Body of pancreas (tissue), 4 donors: ENCODE measurements around the gene ZNF189.

Experiments used
- POLR2A ChIP-seq, 3 donors: fragments of 450-650 bp; IDR thresholded peaks; one replicate each; pipeline ENCODE4 v1.6.1; 2016; ENCODE audit warnings: antibody characterized with exemption in 3 of 3, mild to moderate bottlenecking in 2 of 3
- TF ChIP-seq, protein P1 (sequence below), 7 experiments: fragments of 450-650 bp in 4 of 7; fragments of 200-600 bp in 3 of 7; sonication (generic) in 3 of 7; IDR thresholded peaks; one replicate each; pipeline ENCODE4 v1.5.1; 2016 to 2019; ENCODE audit warnings: antibody characterized with exemption in 7 of 7

DNA sequence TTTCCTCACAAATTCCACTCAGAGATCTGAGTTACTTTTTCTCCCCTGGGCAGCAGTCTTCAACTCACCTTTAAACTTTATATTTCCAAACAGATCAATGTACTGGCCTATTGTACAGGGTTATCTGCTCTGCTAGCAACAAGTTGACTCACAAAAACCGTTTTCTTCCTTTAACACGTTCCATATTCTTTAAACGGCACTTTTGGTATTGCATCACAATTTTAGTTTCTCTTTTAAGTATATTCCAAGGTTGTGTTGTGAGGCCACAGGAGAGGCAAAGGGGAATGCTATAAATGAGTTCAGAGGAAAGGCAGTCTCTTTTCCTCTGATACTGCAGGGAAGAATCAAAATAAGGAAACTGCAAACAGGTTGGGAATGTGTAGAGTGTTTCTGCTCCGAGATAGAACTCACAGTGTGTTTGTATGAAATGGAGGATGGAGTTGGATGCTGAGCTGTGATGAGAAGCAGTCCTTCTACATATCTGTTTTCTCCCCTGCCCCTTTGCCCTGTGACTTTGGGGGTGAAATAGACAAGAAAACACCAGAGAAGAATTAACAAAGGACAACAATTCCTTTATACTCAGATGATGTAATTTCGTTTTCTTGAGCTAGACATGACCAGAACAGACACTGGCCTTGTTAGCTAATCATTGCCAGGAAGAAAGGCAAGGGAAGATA, 46.8 kb downstream of the ZNF189 start:
- TF ChIP-seq, protein P1, sequence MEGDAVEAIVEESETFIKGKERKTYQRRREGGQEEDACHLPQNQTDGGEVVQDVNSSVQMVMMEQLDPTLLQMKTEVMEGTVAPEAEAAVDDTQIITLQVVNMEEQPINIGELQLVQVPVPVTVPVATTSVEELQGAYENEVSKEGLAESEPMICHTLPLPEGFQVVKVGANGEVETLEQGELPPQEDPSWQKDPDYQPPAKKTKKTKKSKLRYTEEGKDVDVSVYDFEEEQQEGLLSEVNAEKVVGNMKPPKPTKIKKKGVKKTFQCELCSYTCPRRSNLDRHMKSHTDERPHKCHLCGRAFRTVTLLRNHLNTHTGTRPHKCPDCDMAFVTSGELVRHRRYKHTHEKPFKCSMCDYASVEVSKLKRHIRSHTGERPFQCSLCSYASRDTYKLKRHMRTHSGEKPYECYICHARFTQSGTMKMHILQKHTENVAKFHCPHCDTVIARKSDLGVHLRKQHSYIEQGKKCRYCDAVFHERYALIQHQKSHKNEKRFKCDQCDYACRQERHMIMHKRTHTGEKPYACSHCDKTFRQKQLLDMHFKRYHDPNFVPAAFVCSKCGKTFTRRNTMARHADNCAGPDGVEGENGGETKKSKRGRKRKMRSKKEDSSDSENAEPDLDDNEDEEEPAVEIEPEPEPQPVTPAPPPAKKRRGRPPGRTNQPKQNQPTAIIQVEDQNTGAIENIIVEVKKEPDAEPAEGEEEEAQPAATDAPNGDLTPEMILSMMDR (IDR thresholded peaks at IDR 0.05) = no peak
- TF ChIP-seq POLR2A (IDR thresholded peaks at IDR 0.05) = no peak
